Suprapubic skin (tissue), 4 donors: ENCODE results near the gene KCNIP4. TPM values are rescaled to one million over a fixed set of nuclear protein-coding genes. Genes with fewer than 3 reads are reported as not detected.

ENCODE experiments used
- DNase-seq, 2 donors: peaks; one replicate each; pipeline ENCODE4 v3.0.0-alpha.2; 2019; ENCODE audit warnings: low spot score in 2 of 2
- H3K27ac ChIP-seq: fragments of 200-600 bp; sonication (generic); one replicate; pipeline ENCODE4 v1.5.1; 2019
- H3K27me3 ChIP-seq: fragments of 200-600 bp; sonication (generic); one replicate; pipeline ENCODE4 v1.5.1; 2019
- H3K36me3 ChIP-seq: fragments of 200-600 bp; sonication (generic); one replicate; pipeline ENCODE4 v1.5.1; 2019
- H3K4me1 ChIP-seq: fragments of 200-600 bp; sonication (generic); one replicate; pipeline ENCODE4 v1.5.1; 2019
- H3K4me3 ChIP-seq: fragments of 200-600 bp; sonication (generic); one replicate; pipeline ENCODE4 v1.5.1; 2019; ENCODE audit warnings: mild to moderate bottlenecking
- H3K9me3 ChIP-seq: fragments of 200-600 bp; sonication (generic); one replicate; pipeline ENCODE4 v1.5.1; 2019
- CTCF ChIP-seq, 2 donors: fragments of 200-600 bp in 1 of 2; fragments of 450-650 bp in 1 of 2; sonication (generic) in 1 of 2; IDR thresholded peaks; one replicate each; pipeline ENCODE4 v1.5.1; 2016 to 2019; ENCODE audit warnings: antibody characterized with exemption in 2 of 2, mild to moderate bottlenecking in 1 of 2, moderate library complexity in 1 of 2
- EP300 ChIP-seq: sonication (generic); formaldehyde crosslinking; IDR thresholded peaks from one replicate; pipeline ENCODE4 v1.6.1; 2017; ENCODE audit warnings: antibody characterized with exemption
- POLR2A ChIP-seq, 2 donors: fragments of 450-650 bp; IDR thresholded peaks; one replicate each; pipeline ENCODE4 v1.6.1; 2017; ENCODE audit warnings: antibody characterized with exemption in 2 of 2, mild to moderate bottlenecking in 2 of 2, moderate library complexity in 2 of 2
- POLR2AphosphoS5 ChIP-seq, 3 donors: sonication (generic); formaldehyde crosslinking; IDR thresholded peaks; one replicate each; pipeline ENCODE4 v1.6.1; 2017; ENCODE audit warnings: antibody characterized with exemption in 3 of 3
- WGBS: methylation state at CpG from one replicate; pipeline ENCODE4 v1.1.5; 2018; 5-methylcytosine and 5-hydroxymethylcytosine counted together
- total RNA-seq, 4 donors: library from RNA; depleted of rRNA; stranded (reverse); fragments of >200 nt; gene quantifications; one replicate each; pipeline ENCODE4 v1.1.0, GENCODE V29; 2016

KCNIP4 gene
- total RNA-seq, 4 donors from 2014 or later, result not detected

GRCh38 chr4:20895988-20896387, 1052.6 kb downstream of the KCNIP4 start:
- Histone ChIP-seq H3K27me3 (no peaks in the 10 kb centered on the region), H3K27ac (no peak overlapping the region), H3K4me1 (no peaks in the 10 kb centered on the region), H3K9me3 (no peaks in the 10 kb centered on the region), H3K4me3 (no peak overlapping the region), H3K36me3 (no peaks in the 10 kb centered on the region)
- 91% methylated on average over 2 of the region's 2 CpGs for WGBS
- DNase-seq, result no peak
- TF ChIP-seq EP300, result no peak
- no peak for TF ChIP-seq CTCF (IDR thresholded peaks at IDR 0.05)

DNA sequence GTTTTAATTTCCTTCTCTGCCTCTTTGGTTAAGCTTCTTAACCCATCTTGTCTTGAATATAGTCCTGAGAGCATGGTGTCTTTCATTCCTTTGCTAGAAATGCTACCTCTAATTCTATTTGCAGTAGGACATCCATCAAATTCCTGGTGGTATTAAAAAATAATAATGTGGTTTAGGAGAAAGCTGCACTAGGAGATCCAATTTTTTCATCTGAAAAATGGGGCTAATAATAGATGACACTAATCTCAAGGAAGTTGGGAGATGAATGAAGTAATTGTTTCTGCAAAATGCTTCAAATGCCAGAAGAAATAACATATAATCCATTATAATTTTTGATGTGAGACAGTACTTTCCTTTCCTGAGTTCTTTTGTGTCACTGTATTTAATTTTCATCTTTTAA, 1053.4 kb downstream of the KCNIP4 start:
- Histone ChIP-seq H3K4me1 (no peaks in the 10 kb centered on the region), H3K4me3 (no peak overlapping the region), H3K36me3 (no peaks in the 10 kb centered on the region), H3K9me3 (no peaks in the 10 kb centered on the region), H3K27ac (no peak overlapping the region), H3K27me3 (no peaks in the 10 kb centered on the region)
- TF ChIP-seq EP300 (no peak), POLR2A (IDR thresholded peaks at IDR 0.05) (no peak), CTCF (IDR thresholded peaks at IDR 0.05) (no peak), POLR2AphosphoS5 (IDR thresholded peaks at IDR 0.05) (no peak)
- no peak for DNase-seq

DNA sequence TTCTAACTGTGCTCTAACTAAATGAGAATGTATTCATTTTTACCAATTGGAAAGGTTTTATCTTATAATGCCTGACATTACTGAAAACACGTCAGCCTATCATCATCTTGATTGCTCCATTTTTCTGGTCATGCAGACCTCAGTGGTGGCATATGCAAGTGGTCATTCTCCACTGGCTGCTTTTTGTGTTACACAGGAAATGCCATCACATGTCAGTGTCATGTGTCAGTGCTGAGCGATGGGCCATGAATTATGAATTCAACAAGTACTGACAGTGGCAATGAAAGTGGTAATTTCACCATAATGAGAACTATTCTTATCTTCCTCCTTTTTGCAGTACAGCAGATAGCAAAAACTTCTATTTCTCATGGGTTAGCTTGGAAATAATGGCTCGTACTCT, 1057.8 kb downstream of the KCNIP4 start:
- Histone ChIP-seq H3K4me1 (no peaks in the 10 kb centered on the region), H3K27ac (no peak overlapping the region), H3K9me3 (no peaks in the 10 kb centered on the region), H3K4me3 (no peak overlapping the region), H3K27me3 (no peaks in the 10 kb centered on the region), H3K36me3 (no peaks in the 10 kb centered on the region)
- DNase-seq, result no peak
- TF ChIP-seq POLR2AphosphoS5 (IDR thresholded peaks at IDR 0.05), result no peak
- TF ChIP-seq POLR2A (IDR thresholded peaks at IDR 0.05), result no peak
- TF ChIP-seq EP300, result no peak
- no peak for TF ChIP-seq CTCF (IDR thresholded peaks at IDR 0.05)
- WGBS, result 86% methylated on average over 3 of the region's 3 CpGs

GRCh38 chr4:20889901-20890300, 1058.7 kb downstream of the KCNIP4 start:
- TF ChIP-seq POLR2AphosphoS5 (IDR thresholded peaks at IDR 0.05) (no peak), CTCF (IDR thresholded peaks at IDR 0.05) (no peak), POLR2A (IDR thresholded peaks at IDR 0.05) (no peak), EP300 (no peak)
- Histone ChIP-seq H3K36me3 (no peaks in the 10 kb centered on the region), H3K27me3 (no peaks in the 10 kb centered on the region), H3K4me3 (no peak overlapping the region), H3K27ac (no peak overlapping the region), H3K9me3 (no peaks in the 10 kb centered on the region), H3K4me1 (no peaks in the 10 kb centered on the region)
- DNase-seq, result no peak
- WGBS, result 71% methylated on average over 3 of the region's 3 CpGs

DNA sequence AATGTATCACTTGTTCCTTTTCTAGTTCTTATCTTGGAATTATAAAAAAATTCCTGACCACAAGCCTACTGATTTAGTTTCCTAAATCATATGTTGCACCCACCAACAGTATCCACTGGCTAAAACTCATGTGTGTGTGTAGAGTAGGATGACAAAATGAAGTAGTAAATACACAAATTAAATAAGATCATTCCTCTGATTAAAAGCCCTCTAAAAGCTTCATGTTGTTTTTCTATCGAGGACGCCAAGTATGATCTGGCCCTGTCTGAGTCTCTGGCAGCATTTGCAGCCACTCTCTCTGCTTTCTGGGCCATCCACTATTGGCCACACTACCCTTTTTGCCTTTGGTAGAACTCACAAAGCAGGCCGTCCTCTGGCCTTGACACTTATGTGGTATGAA, 1064.9 kb downstream of the KCNIP4 start:
- Histone ChIP-seq H3K4me3 (no peak overlapping the region), H3K27me3 (no peaks in the 10 kb centered on the region), H3K27ac (no peak overlapping the region), H3K4me1 (no peaks in the 10 kb centered on the region), H3K36me3 (no peaks in the 10 kb centered on the region), H3K9me3 (no peaks in the 10 kb centered on the region)
- TF ChIP-seq POLR2A (IDR thresholded peaks at IDR 0.05) (no peak), CTCF (IDR thresholded peaks at IDR 0.05) (no peak), POLR2AphosphoS5 (IDR thresholded peaks at IDR 0.05) (no peak), EP300 (no peak)
- no peak for DNase-seq
- WGBS, result 60% methylated on average over 3 of the region's 3 CpGs
